ENCODE measurements around the gene ANKRD29. TPM values are rescaled to one million over a fixed set of nuclear protein-coding genes. Genes with fewer than 3 reads are reported as not detected.

ANKRD29 gene
- total and polyA plus RNA-seq, 2 donors (not counting 3 experiments of a cell fraction or from before 2014, with no cell fraction given) = 0.03 to 2.6 TPM

DNA sequence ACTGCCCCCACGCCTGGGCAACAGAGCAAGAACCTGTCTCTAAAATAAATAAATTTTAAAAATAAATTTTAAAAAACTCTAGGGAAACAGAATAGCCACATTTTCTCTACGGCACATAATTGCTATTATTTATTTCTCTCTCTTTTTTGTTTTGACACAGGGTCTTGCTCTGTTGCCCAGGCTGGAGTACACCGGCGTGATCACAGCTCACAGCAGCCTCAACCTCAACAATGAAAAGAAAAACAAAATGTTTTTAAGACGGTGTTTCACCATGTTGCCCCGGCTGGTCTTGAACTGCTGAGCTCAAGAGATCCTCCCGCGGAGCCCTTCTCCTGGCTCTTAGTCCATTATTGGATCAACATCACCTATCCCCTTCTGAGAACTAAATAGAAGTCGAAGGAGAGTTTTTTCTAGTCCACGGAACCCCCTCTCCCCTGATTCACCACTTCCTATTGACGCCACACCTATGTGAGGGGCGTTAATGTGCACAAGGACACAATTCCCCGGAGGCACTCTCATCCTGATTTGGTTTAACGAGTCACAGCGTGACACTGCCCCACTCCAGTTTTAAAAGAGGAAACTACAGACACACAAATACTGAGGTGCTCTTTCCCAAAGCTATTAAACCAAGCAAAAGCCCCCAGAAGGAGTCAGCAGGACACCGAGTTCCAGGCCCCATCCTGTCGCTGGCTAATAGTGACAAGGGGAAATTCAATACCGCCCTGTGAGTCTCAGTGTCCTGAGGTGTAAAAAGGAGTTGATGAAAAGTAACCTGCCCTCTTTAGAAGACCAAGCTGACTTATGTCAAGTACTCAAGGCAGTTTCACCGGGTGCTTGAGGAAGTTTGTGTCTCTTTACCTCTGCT lies 77.5 kb downstream of the ANKRD29 start:
- Histone ChIP-seq H3K27me3 (ENCODE audit: control insufficient read depth in 2 of 2, insufficient read depth in 2 of 2, low read length in 2 of 2) (no peaks in the 10 kb centered on the region), H3K36me3 (ENCODE audit: control insufficient read depth in 2 of 2, extremely low read depth in 1 of 2, insufficient read depth in 2 of 2, low read length in 2 of 2) (no peaks in the 10 kb centered on the region), H3K4me1 (ENCODE audit: control insufficient read depth, extremely low read depth, insufficient read depth, low read length) (peaks cover 18% of the 10 kb centered on the region), H2AFZ (ENCODE audit: low read depth, low read length) (peak overlapping the region; percentile 22), H3K9me1 (replicated peaks; ENCODE audit: control insufficient read depth, extremely low read depth, insufficient read depth, low read length) (no peaks in the 10 kb centered on the region), H3K4me2 (ENCODE audit: insufficient read depth, low read length) (peak overlapping the region; percentile 87), H4K20me1 (replicated peaks; ENCODE audit: control insufficient read depth, extremely low read depth, insufficient read depth, low read length) (peaks cover 3% of the 10 kb centered on the region), H3K79me2 (ENCODE audit: control insufficient read depth, insufficient read depth, low read length) (peaks cover 58% of the 10 kb centered on the region), H3K9ac (replicated peaks; ENCODE audit: extremely low read depth, insufficient read depth, low read length) (peak overlapping the region; percentile 100), H3K4me3 (replicated peaks in 1 of 3; ENCODE audit: insufficient read depth in 1 of 3, low read depth in 1 of 3, low read length in 3 of 3) (peak overlapping the region; percentile 44 to 76 (median 71)), H3K9me3 (replicated peaks; ENCODE audit: control insufficient read depth, insufficient read depth, low read length) (no peaks in the 10 kb centered on the region), H3K27ac (ENCODE audit: insufficient read depth, low read depth, low read length) (peak overlapping the region; percentile 99)
- ChIA-PET CTCF (interaction anchor here (0.8 to 2.5 kb wide), 6 partner anchors 12 to 334 kb away, joined by 3 to 10 read pairs (median 4); partner anchors contain the start of gene RMC1), POLR2A (no interaction called here)
- dilution Hi-C loops (cut with MboI; ENCODE audit: extremely low pct_ligation_motif_present, low sequenced_read_pairs) = no loop called here
- TF ChIP-seq GATA2 (IDR thresholded peaks at IDR 0.05; ENCODE audit: insufficient read depth, insufficient read length, low read depth, low read length) = no peak
- TF ChIP-seq FOS (IDR thresholded peaks at IDR 0.05; ENCODE audit: borderline replicate concordance, insufficient read depth, low read length) = peak; percentile 61
- peak; percentile 40 for DNase-seq (ENCODE audit: low read depth, low spot score)
- intact Hi-C loops (cut with micrococcal nuclease) = loop anchor here (1.0 kb wide), 1 partner anchor 82 kb away; the partner anchor contains the start of gene RMC1
- BruUV-seq (replicated peaks) = TSS peak; percentile 81
- FAIRE-seq = peak; percentile 79

GRCh38 chr18:23584019-23584983 lies 78.4 kb downstream of the ANKRD29 start:
- Histone ChIP-seq H3K9me3 (replicated peaks; ENCODE audit: control insufficient read depth, insufficient read depth, low read length) (no peaks in the 10 kb centered on the region), H3K79me2 (ENCODE audit: control insufficient read depth, insufficient read depth, low read length) (peaks cover 63% of the 10 kb centered on the region), H3K9ac (replicated peaks; ENCODE audit: extremely low read depth, insufficient read depth, low read length) (no peak overlapping the region), H2AFZ (ENCODE audit: low read depth, low read length) (no peak overlapping the region), H3K4me3 (replicated peaks in 1 of 3; ENCODE audit: insufficient read depth in 1 of 3, low read depth in 1 of 3, low read length in 3 of 3) (no peak overlapping the region), H3K4me1 (ENCODE audit: control insufficient read depth, extremely low read depth, insufficient read depth, low read length) (peaks cover 18% of the 10 kb centered on the region), H3K27me3 (ENCODE audit: control insufficient read depth in 2 of 2, insufficient read depth in 2 of 2, low read length in 2 of 2) (no peaks in the 10 kb centered on the region), H3K27ac (ENCODE audit: insufficient read depth, low read depth, low read length) (no peak overlapping the region), H3K9me1 (replicated peaks; ENCODE audit: control insufficient read depth, extremely low read depth, insufficient read depth, low read length) (no peaks in the 10 kb centered on the region), H3K4me2 (ENCODE audit: insufficient read depth, low read length) (peak overlapping the region; percentile 33), H4K20me1 (replicated peaks; ENCODE audit: control insufficient read depth, extremely low read depth, insufficient read depth, low read length) (peaks cover 3% of the 10 kb centered on the region), H3K36me3 (ENCODE audit: control insufficient read depth in 2 of 2, extremely low read depth in 1 of 2, insufficient read depth in 2 of 2, low read length in 2 of 2) (no peaks in the 10 kb centered on the region)
- no TSS peak for BruUV-seq (replicated peaks)
- dilution Hi-C loops (cut with MboI; ENCODE audit: extremely low pct_ligation_motif_present, low sequenced_read_pairs) = no loop called here
- no peak for TF ChIP-seq POLR2A (IDR thresholded peaks at IDR 0.05; ENCODE audit: low read depth, low read length)
- TF ChIP-seq MAX (IDR thresholded peaks at IDR 0.05; ENCODE audit: insufficient read depth, insufficient read length) = no peak
- no peak for TF ChIP-seq POLR2AphosphoS5 (IDR thresholded peaks at IDR 0.05; ENCODE audit: insufficient read depth, low read depth, low read length)
- no peak for TF ChIP-seq MYC (IDR thresholded peaks at IDR 0.05; ENCODE audit: low read depth, low read length)
- no peak for TF ChIP-seq FOS (IDR thresholded peaks at IDR 0.05; ENCODE audit: borderline replicate concordance, insufficient read depth, low read length)
- no peak for TF ChIP-seq JUN (IDR thresholded peaks at IDR 0.05; ENCODE audit: borderline replicate concordance, insufficient read depth, insufficient read length, low read depth)
- no peak for TF ChIP-seq CTCF (IDR thresholded peaks at IDR 0.05; ENCODE audit: extremely low read depth in 1 of 2, insufficient read depth in 1 of 2, low read depth in 1 of 2, low read length in 2 of 2)
- TF ChIP-seq EZH2 (IDR thresholded peaks at IDR 0.05; ENCODE audit: borderline replicate concordance, low read depth, low read length, severe bottlenecking) = no peak
- TF ChIP-seq GATA2 (IDR thresholded peaks at IDR 0.05; ENCODE audit: insufficient read depth, insufficient read length, low read depth, low read length) = no peak
- DNase-seq (ENCODE audit: low read depth, low spot score) (no peak), FAIRE-seq (no peak)
- intact Hi-C loops (cut with micrococcal nuclease) = no loop called here
- ChIA-PET POLR2A (no interaction called here), CTCF (interaction anchor here (1.5 kb wide), 1 partner anchor 86 kb away, joined by 4 read pairs; no protein-coding TSS in a partner anchor)
